ENCODE data around the gene PLEKHA6. TPM values are rescaled to one million over a fixed set of nuclear protein-coding genes. Genes with fewer than 3 reads are reported as not detected.

PLEKHA6 gene
- total RNA-seq, 2 experiments from 2014 or later: 0.53 to 0.82 TPM

- CTCF ChIA-PET: no interaction called here
- Mint-ChIP-seq H3K36me3 (ENCODE audit: low read depth) (no peaks in the 10 kb centered on the region), H3K9me3 (no peaks in the 10 kb centered on the region), H3K4me1 (ENCODE audit: low read depth) (no peaks in the 10 kb centered on the region), H3K27ac (no peak overlapping the region), H3K27me3 (peaks cover 12% of the 10 kb centered on the region), H3K4me3 (no peak overlapping the region)
- DNase-seq (no peak), ATAC-seq (ENCODE audit: poor library complexity) (no peak)
- H3K9me3 ChIP-seq (ENCODE audit: control insufficient read depth in 1 of 2, insufficient read depth in 1 of 2, low read length in 2 of 2): peaks cover 0 to 15% of the 10 kb centered on the region in 2 experiments
- TF ChIP-seq CTCF (IDR thresholded peaks at IDR 0.05): no peak
- H3K4me3 ChIP-seq (ENCODE audit: low read length): no peak overlapping the region
- no peaks in the 10 kb centered on the region for H3K4me1 ChIP-seq (ENCODE audit: insufficient read depth, low read length)
- H3K27ac ChIP-seq (ENCODE audit: low read depth in 1 of 2, low read length in 2 of 2): no peak overlapping the region
- peaks cover 3 to 8% of the 10 kb centered on the region in 2 experiments for H3K27me3 ChIP-seq (ENCODE audit: control insufficient read depth in 1 of 2, insufficient read depth in 2 of 2, low read length in 2 of 2)
- POLR2A ChIA-PET: no interaction called here
- no peaks in the 10 kb centered on the region for H3K36me3 ChIP-seq (ENCODE audit: insufficient read depth, low read length)
- intact Hi-C loops (cut with DNase I, micrococcal nuclease): no loop called here
Observed at GRCh38 chr1:204180133-204180532, 179.6 kb downstream of the PLEKHA6 start.

GRCh38 chr1:204178487-204179281, 181.0 kb downstream of the PLEKHA6 start:
- Mint-ChIP-seq H3K27ac (no peak overlapping the region), H3K4me1 (ENCODE audit: low read depth) (no peaks in the 10 kb centered on the region), H3K27me3 (peaks cover 11% of the 10 kb centered on the region), H3K4me3 (no peak overlapping the region), H3K36me3 (ENCODE audit: low read depth) (no peaks in the 10 kb centered on the region), H3K9me3 (no peaks in the 10 kb centered on the region)
- intact Hi-C loops (cut with DNase I, micrococcal nuclease): no loop called here
- H3K27ac ChIP-seq (ENCODE audit: low read depth in 1 of 2, low read length in 2 of 2): no peak overlapping the region
- ATAC-seq (ENCODE audit: poor library complexity): no peak
- CTCF ChIA-PET: interaction anchor here (0.9 kb wide), 1 partner anchor 16 kb away, joined by 3 read pairs; no protein-coding TSS in a partner anchor
- no peak for TF ChIP-seq CTCF (IDR thresholded peaks at IDR 0.05)
- H3K36me3 ChIP-seq (ENCODE audit: insufficient read depth, low read length): no peaks in the 10 kb centered on the region
- H3K9me3 ChIP-seq (ENCODE audit: control insufficient read depth in 1 of 2, insufficient read depth in 1 of 2, low read length in 2 of 2): peaks cover 0 to 15% of the 10 kb centered on the region in 2 experiments
- POLR2A ChIA-PET: no interaction called here
- no peak overlapping the region for H3K4me3 ChIP-seq (ENCODE audit: low read length)
- no peak for DNase-seq
- no peaks in the 10 kb centered on the region for H3K4me1 ChIP-seq (ENCODE audit: insufficient read depth, low read length)
- H3K27me3 ChIP-seq (ENCODE audit: control insufficient read depth in 1 of 2, insufficient read depth in 2 of 2, low read length in 2 of 2): peaks cover 8 to 9% of the 10 kb centered on the region in 2 experiments

- Mint-ChIP-seq H3K27ac (no peak overlapping the region), H3K4me3 (no peak overlapping the region), H3K4me1 (ENCODE audit: low read depth) (no peaks in the 10 kb centered on the region), H3K9me3 (no peaks in the 10 kb centered on the region), H3K27me3 (peaks cover 13% of the 10 kb centered on the region), H3K36me3 (ENCODE audit: low read depth) (no peaks in the 10 kb centered on the region)
- ChIA-PET CTCF (no interaction called here), POLR2A (no interaction called here)
- H3K27ac ChIP-seq (ENCODE audit: low read depth in 1 of 2, low read length in 2 of 2): no peak overlapping the region
- ATAC-seq (ENCODE audit: poor library complexity) (no peak), DNase-seq (no peak)
- intact Hi-C loops (cut with DNase I, micrococcal nuclease): no loop called here
- H3K9me3 ChIP-seq (ENCODE audit: control insufficient read depth in 1 of 2, insufficient read depth in 1 of 2, low read length in 2 of 2): peaks cover 2 to 15% of the 10 kb centered on the region in 2 experiments
- no peak for TF ChIP-seq CTCF (IDR thresholded peaks at IDR 0.05)
- no peaks in the 10 kb centered on the region for H3K4me1 ChIP-seq (ENCODE audit: insufficient read depth, low read length)
- H3K36me3 ChIP-seq (ENCODE audit: insufficient read depth, low read length): no peaks in the 10 kb centered on the region
- no peak overlapping the region for H3K4me3 ChIP-seq (ENCODE audit: low read length)
- peaks cover 8 to 9% of the 10 kb centered on the region in 2 experiments for H3K27me3 ChIP-seq (ENCODE audit: control insufficient read depth in 1 of 2, insufficient read depth in 2 of 2, low read length in 2 of 2)
Observed at GRCh38 chr1:204177133-204177532, 182.6 kb downstream of the PLEKHA6 start.

Data from CD4-positive, alpha-beta T cell (primary cell).